ENCODE results near the gene MBOAT2.

GRCh38 chr2:8893978-8894820, 109.3 kb downstream of the MBOAT2 start:
- TF ChIP-seq, protein P1, sequence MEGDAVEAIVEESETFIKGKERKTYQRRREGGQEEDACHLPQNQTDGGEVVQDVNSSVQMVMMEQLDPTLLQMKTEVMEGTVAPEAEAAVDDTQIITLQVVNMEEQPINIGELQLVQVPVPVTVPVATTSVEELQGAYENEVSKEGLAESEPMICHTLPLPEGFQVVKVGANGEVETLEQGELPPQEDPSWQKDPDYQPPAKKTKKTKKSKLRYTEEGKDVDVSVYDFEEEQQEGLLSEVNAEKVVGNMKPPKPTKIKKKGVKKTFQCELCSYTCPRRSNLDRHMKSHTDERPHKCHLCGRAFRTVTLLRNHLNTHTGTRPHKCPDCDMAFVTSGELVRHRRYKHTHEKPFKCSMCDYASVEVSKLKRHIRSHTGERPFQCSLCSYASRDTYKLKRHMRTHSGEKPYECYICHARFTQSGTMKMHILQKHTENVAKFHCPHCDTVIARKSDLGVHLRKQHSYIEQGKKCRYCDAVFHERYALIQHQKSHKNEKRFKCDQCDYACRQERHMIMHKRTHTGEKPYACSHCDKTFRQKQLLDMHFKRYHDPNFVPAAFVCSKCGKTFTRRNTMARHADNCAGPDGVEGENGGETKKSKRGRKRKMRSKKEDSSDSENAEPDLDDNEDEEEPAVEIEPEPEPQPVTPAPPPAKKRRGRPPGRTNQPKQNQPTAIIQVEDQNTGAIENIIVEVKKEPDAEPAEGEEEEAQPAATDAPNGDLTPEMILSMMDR (IDR thresholded peaks at IDR 0.05): no peak
- no peak for TF ChIP-seq POLR2A (IDR thresholded peaks at IDR 0.05)
